IMR-90 (cell line): Measurements from ENCODE around the gene CACNA2D4. TPM values are rescaled to one million over a fixed set of nuclear protein-coding genes. Genes with fewer than 3 reads are reported as not detected.

Experiments
- ATAC-seq: fragments of 200-7000 bp; cut with Tn5 transposase; 2 replicates; pipeline ENCODE4 v1.9.1; 2020; ENCODE audit warnings: low read depth, mild to moderate bottlenecking, moderate library complexity
- BruUV-seq: library from RNA; stranded (reverse); fragments of 400-500 nt; replicated peaks from 2 replicates; lab custom pipeline; 2021; lab: Mats Ljungman, UMichigan
- CTCF ChIA-PET: fragments of 300-600 bp; formaldehyde crosslinking; extraction: SDS; loops from one replicate; lab custom pipeline; 2021; ENCODE audit warnings: antibody characterized with exemption; lab: Yijun Ruan, JAX
- POLR2A ChIA-PET: fragments of 300-600 bp; sonication (Branson Sonifier 250); formaldehyde crosslinking; loops from one replicate; lab custom pipeline; 2022; ENCODE audit warnings: antibody characterized with exemption; ENCODE audit not compliant: unreplicated experiment; lab: Charles Lee
- DNase-seq: peaks from one replicate; pipeline ENCODE4 v3.0.0; 2013
- H2AFZ ChIP-seq: replicated peaks from 2 replicates; pipeline ENCODE3; 2013; ENCODE audit warnings: low read length, mild to moderate bottlenecking; ENCODE audit not compliant: poor library complexity
- H2AK5ac ChIP-seq: 2 replicates; pipeline ENCODE4 v1.6.1; 2013; ENCODE audit warnings: low read depth, low read length, inconsistent platforms
- H2AK9ac ChIP-seq: replicated peaks from 2 replicates; pipeline ENCODE3; 2013; ENCODE audit warnings: mild to moderate bottlenecking, low read depth, low read length, moderate library complexity; ENCODE audit not compliant: poor library complexity
- H2BK120ac ChIP-seq: 2 replicates; pipeline ENCODE4 v1.6.1; 2013; ENCODE audit warnings: low read depth, low read length, inconsistent platforms
- H2BK15ac ChIP-seq: 3 replicates; pipeline ENCODE4 v1.6.1; 2013; ENCODE audit warnings: low read depth, low read length, inconsistent platforms
- H2BK20ac ChIP-seq: 2 replicates; pipeline ENCODE4 v1.6.1; 2013; ENCODE audit warnings: low read depth, mild to moderate bottlenecking, inconsistent platforms, low read length, moderate library complexity
- H2BK5ac ChIP-seq: 2 replicates; pipeline ENCODE4 v1.6.1; 2013; ENCODE audit warnings: mild to moderate bottlenecking, low read depth, low read length, inconsistent platforms; ENCODE audit not compliant: poor library complexity, severe bottlenecking
- H3K14ac ChIP-seq: replicated peaks from 2 replicates; pipeline ENCODE4 v1.6.1; 2013; ENCODE audit warnings: low read depth, low read length, inconsistent platforms
- H3K18ac ChIP-seq: 2 replicates; pipeline ENCODE4 v1.6.1; 2013; ENCODE audit warnings: low read depth, low read length, control low read depth
- H3K23ac ChIP-seq: 2 replicates; pipeline ENCODE4 v1.6.1; 2013; ENCODE audit warnings: low read depth, low read length, inconsistent platforms
- H3K27ac ChIP-seq: 2 replicates; pipeline ENCODE4 v1.5.1; 2013; ENCODE audit warnings: mild to moderate bottlenecking, control low read depth, low read length; ENCODE audit not compliant: insufficient read depth
- H3K27me3 ChIP-seq: 2 replicates; pipeline ENCODE4 v1.6.1; 2013; ENCODE audit warnings: low read length; ENCODE audit not compliant: control insufficient read depth, insufficient read depth
- H3K36me3 ChIP-seq: 2 replicates; pipeline ENCODE4 v1.6.1; 2013; ENCODE audit warnings: low read length, mixed read lengths; ENCODE audit not compliant: control insufficient read depth, insufficient read depth
- H3K4ac ChIP-seq: 2 replicates; pipeline ENCODE4 v1.6.1; 2013; ENCODE audit warnings: low read depth, low read length, inconsistent platforms
- H3K4me1 ChIP-seq: 2 replicates; pipeline ENCODE4 v1.6.1; 2013; ENCODE audit warnings: low read length, mixed read lengths; ENCODE audit not compliant: control insufficient read depth, insufficient read depth
- H3K4me2 ChIP-seq: 2 replicates; pipeline ENCODE4 v1.6.1; 2013; ENCODE audit warnings: low read depth, mild to moderate bottlenecking, control low read depth, low read length, moderate library complexity
- H3K4me3 ChIP-seq: 2 replicates; pipeline ENCODE4 v1.5.1; 2013; ENCODE audit warnings: low read depth, mild to moderate bottlenecking, control low read depth, low read length, moderate library complexity; ENCODE audit not compliant: insufficient read depth
- H3K56ac ChIP-seq: 2 replicates; pipeline ENCODE4 v1.6.1; 2013; ENCODE audit warnings: low read length, inconsistent platforms; ENCODE audit not compliant: insufficient read depth; ENCODE audit errors: extremely low read depth
- H3K79me1 ChIP-seq, 2 experiments: 2 replicates each; pipeline ENCODE4 v1.6.1; 2013; ENCODE audit warnings: low read length in 2 of 2, inconsistent platforms in 1 of 2, low read depth in 1 of 2
- H3K9ac ChIP-seq: 2 replicates; pipeline ENCODE4 v1.6.1; 2013; ENCODE audit warnings: low read depth, low read length, control low read depth
- H3K9me1 ChIP-seq: 2 replicates; pipeline ENCODE4 v1.6.1; 2013; ENCODE audit warnings: low read length, inconsistent platforms; ENCODE audit not compliant: insufficient read depth
- H3K9me3 ChIP-seq: 2 replicates; pipeline ENCODE4 v1.6.1; 2013; ENCODE audit warnings: low read length; ENCODE audit not compliant: control insufficient read depth, insufficient read depth
- H4K20me1 ChIP-seq: 2 replicates; pipeline ENCODE4 v1.6.1; 2013; ENCODE audit warnings: low read length, inconsistent platforms; ENCODE audit not compliant: insufficient read depth
- H4K5ac ChIP-seq: 2 replicates; pipeline ENCODE4 v1.6.1; 2013; ENCODE audit warnings: mild to moderate bottlenecking, low read depth, low read length, control low read depth
- H4K8ac ChIP-seq, 2 experiments: 2 replicates each; pipeline ENCODE4 v1.6.1; 2013; ENCODE audit warnings: low read depth in 2 of 2, low read length in 2 of 2, control low read depth in 1 of 2, inconsistent platforms in 1 of 2
- H4K91ac ChIP-seq: 2 replicates; pipeline ENCODE4 v1.6.1; 2013; ENCODE audit warnings: low read depth, low read length, inconsistent platforms; ENCODE audit not compliant: insufficient read depth
- CEBPB ChIP-seq: IDR thresholded peaks from 2 replicates; pipeline ENCODE4 v1.6.1; 2012; ENCODE audit warnings: low read depth, low read length, improper control_type of control experiment
- CHD1 ChIP-seq: IDR thresholded peaks from 2 replicates; pipeline ENCODE4 v1.6.1; 2012; ENCODE audit warnings: low read depth, low read length, improper control_type of control experiment
- MAFK ChIP-seq: IDR thresholded peaks from 2 replicates; pipeline ENCODE4 v1.6.1; 2012; ENCODE audit warnings: low read depth, low read length, improper control_type of control experiment
- MAZ ChIP-seq: IDR thresholded peaks from 2 replicates; pipeline ENCODE4 v1.6.1; 2012; ENCODE audit warnings: low read depth, mild to moderate bottlenecking, low read length, improper control_type of control experiment, moderate library complexity, borderline replicate concordance
- MXI1 ChIP-seq: IDR thresholded peaks from 2 replicates; pipeline ENCODE4 v1.6.1; 2012; ENCODE audit warnings: low read depth, mild to moderate bottlenecking, low read length, moderate library complexity, borderline replicate concordance
- POLR2A ChIP-seq: IDR thresholded peaks from 2 replicates; pipeline ENCODE4 v1.6.1; 2012; ENCODE audit warnings: mild to moderate bottlenecking, low read depth, low read length
- RAD21 ChIP-seq: IDR thresholded peaks from 2 replicates; pipeline ENCODE4 v1.6.1; 2012; ENCODE audit warnings: low read length, improper control_type of control experiment
- RCOR1 ChIP-seq: IDR thresholded peaks from 2 replicates; pipeline ENCODE4 v1.6.1; 2012; ENCODE audit warnings: mild to moderate bottlenecking, low read length, improper control_type of control experiment; ENCODE audit not compliant: insufficient replicate concordance
- WGBS, 2 experiments: methylation state at CpG; one replicate each; pipeline versions ENCODE4 v1.1.5 to v1.1.7; 2013; ENCODE audit warnings: missing lambda C conversion rate in 2 of 2; ENCODE audit not compliant: insufficient read length in 1 of 2; ENCODE audit errors: extremely low coverage in 2 of 2; 5-methylcytosine and 5-hydroxymethylcytosine counted together
- dilution Hi-C: fragments of 300-500 bp; cut with HindIII; formaldehyde crosslinking; loops from one replicate; pipeline ENCODE4 v1.14.3; 2018; ENCODE audit warnings: low sequenced_read_pairs; ENCODE audit not compliant: unreplicated experiment
- in situ Hi-C: fragments of 300-500 bp; cut with MboI; formaldehyde crosslinking; loops from 3 replicates; pipeline ENCODE4 v1.14.3; 2019; ENCODE audit warnings: low sequenced_read_pairs, inconsistent platforms, mixed read lengths
- intact Hi-C: fragments of 100-400 bp; cut with micrococcal nuclease; formaldehyde crosslinking; loops from 2 replicates; pipeline ENCODE4 v1.10.0; 2022
- polyA plus RNA-seq, 3 experiments: library from polyadenylated mRNA; depleted of rRNA; stranded (reverse); fragments of >200 nt; gene quantifications; 2 replicates each; pipeline ENCODE4 v1.2.3, GENCODE V29; 2012; ENCODE audit warnings: low replicate concordance in 1 of 3
- total RNA-seq: library from RNA; depleted of rRNA; stranded (reverse); fragments of >200 nt; gene quantifications from 2 replicates; pipeline ENCODE4 v1.2.3, GENCODE V29; 2012
- TF ChIP-seq, protein P1 (sequence below): fragments of 150-350 bp; IDR thresholded peaks from 2 replicates; pipeline ENCODE4 v1.6.1; 2016; ENCODE audit warnings: low read depth, mild to moderate bottlenecking, low read length, moderate library complexity, borderline replicate concordance
- TF ChIP-seq, protein P2 (sequence below): conservative IDR thresholded peaks from 2 replicates; pipeline ENCODE4 v1.5.1; 2012; ENCODE audit warnings: mild to moderate bottlenecking, low read depth, low read length, improper control_type of control experiment
- TF ChIP-seq, protein P3 (sequence below): fragments of 150-350 bp; IDR thresholded peaks from 2 replicates; pipeline ENCODE4 v1.6.1; 2017; ENCODE audit warnings: mild to moderate bottlenecking, antibody characterized with exemption, low read length, low read depth

CACNA2D4 gene
- total and polyA plus RNA-seq, 2 of the 4 experiments (the other 2 are of a cell fraction): 0.18 to 0.22 TPM

DNA sequence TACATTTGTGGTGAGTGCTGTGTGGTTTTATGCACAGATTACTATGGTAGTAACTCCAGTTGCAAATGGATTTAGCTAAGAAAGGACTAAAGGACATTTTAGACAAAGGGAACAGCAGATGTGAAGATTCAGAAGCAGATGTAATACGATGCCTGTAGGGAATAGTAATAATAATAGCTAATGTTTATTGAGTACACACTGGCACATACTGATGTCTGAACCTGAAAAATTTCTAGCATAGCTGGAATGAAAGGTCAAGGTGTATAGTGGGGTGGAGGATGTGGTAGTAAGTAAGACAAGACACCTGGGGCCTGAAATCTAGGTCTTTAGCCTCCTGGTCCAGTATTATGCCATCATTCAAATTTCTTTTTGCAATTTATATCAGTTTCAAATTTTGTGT is 152.3 kb downstream of the CACNA2D4 start:
- POLR2A ChIA-PET: no interaction called here
- DNase-seq (no peak), ATAC-seq (no peak)
- H2BK20ac ChIP-seq: no peak overlapping the region
- CTCF ChIA-PET: interaction anchor here (0.6 kb wide), 1 partner anchor 68 kb away, joined by 7 read pairs; no protein-coding TSS in a partner anchor
- no peak overlapping the region for H3K4me3 ChIP-seq
- peaks cover 6% of the 10 kb centered on the region for H3K4me1 ChIP-seq
- no peak overlapping the region for H2BK5ac ChIP-seq
- H3K79me1 ChIP-seq: peaks cover 22 to 42% of the 10 kb centered on the region in 2 experiments
- H2AK5ac ChIP-seq: no peak overlapping the region
- TF ChIP-seq, protein P1, sequence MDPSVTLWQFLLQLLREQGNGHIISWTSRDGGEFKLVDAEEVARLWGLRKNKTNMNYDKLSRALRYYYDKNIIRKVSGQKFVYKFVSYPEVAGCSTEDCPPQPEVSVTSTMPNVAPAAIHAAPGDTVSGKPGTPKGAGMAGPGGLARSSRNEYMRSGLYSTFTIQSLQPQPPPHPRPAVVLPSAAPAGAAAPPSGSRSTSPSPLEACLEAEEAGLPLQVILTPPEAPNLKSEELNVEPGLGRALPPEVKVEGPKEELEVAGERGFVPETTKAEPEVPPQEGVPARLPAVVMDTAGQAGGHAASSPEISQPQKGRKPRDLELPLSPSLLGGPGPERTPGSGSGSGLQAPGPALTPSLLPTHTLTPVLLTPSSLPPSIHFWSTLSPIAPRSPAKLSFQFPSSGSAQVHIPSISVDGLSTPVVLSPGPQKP: no peak
- TF ChIP-seq, protein P2, sequence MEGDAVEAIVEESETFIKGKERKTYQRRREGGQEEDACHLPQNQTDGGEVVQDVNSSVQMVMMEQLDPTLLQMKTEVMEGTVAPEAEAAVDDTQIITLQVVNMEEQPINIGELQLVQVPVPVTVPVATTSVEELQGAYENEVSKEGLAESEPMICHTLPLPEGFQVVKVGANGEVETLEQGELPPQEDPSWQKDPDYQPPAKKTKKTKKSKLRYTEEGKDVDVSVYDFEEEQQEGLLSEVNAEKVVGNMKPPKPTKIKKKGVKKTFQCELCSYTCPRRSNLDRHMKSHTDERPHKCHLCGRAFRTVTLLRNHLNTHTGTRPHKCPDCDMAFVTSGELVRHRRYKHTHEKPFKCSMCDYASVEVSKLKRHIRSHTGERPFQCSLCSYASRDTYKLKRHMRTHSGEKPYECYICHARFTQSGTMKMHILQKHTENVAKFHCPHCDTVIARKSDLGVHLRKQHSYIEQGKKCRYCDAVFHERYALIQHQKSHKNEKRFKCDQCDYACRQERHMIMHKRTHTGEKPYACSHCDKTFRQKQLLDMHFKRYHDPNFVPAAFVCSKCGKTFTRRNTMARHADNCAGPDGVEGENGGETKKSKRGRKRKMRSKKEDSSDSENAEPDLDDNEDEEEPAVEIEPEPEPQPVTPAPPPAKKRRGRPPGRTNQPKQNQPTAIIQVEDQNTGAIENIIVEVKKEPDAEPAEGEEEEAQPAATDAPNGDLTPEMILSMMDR: no peak
- TF ChIP-seq MAFK (no peak), CEBPB (no peak), RCOR1 (no peak), RAD21 (no peak), CHD1 (no peak), MXI1 (no peak), MAZ (no peak), POLR2A (no peak)
- TF ChIP-seq, protein P3, sequence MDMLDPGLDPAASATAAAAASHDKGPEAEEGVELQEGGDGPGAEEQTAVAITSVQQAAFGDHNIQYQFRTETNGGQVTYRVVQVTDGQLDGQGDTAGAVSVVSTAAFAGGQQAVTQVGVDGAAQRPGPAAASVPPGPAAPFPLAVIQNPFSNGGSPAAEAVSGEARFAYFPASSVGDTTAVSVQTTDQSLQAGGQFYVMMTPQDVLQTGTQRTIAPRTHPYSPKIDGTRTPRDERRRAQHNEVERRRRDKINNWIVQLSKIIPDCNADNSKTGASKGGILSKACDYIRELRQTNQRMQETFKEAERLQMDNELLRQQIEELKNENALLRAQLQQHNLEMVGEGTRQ: no peak
- H3K9me3 ChIP-seq: no peaks in the 10 kb centered on the region
- H3K27me3 ChIP-seq: no peaks in the 10 kb centered on the region
- H4K91ac ChIP-seq: no peak overlapping the region
- no peak overlapping the region for H3K27ac ChIP-seq
- H2BK120ac ChIP-seq: no peak overlapping the region
- H3K14ac ChIP-seq: no peak overlapping the region
- no peak overlapping the region for H3K56ac ChIP-seq
- H3K9ac ChIP-seq: no peak overlapping the region
- no peak overlapping the region for H3K18ac ChIP-seq
- no peak overlapping the region for H2AFZ ChIP-seq
- peaks cover 4% of the 10 kb centered on the region; the same call in 1 of the 2 replicates for H4K20me1 ChIP-seq
- no peak overlapping the region for H4K8ac ChIP-seq
- no peak overlapping the region for H4K5ac ChIP-seq
- in situ Hi-C loops (no loop called here), intact Hi-C loops (no loop called here), dilution Hi-C loops (no loop called here)
- H3K36me3 ChIP-seq: no peaks in the 10 kb centered on the region; the same call in 1 of the 2 replicates
- no peak overlapping the region for H3K4me2 ChIP-seq
- H3K23ac ChIP-seq: no peak overlapping the region
- WGBS, 2 experiments: no CpG with 5 or more reads among the region's 1 CpG
- no peak overlapping the region for H2AK9ac ChIP-seq
- no peak overlapping the region for H2BK15ac ChIP-seq
- BruUV-seq: no TSS peak
- H3K9me1 ChIP-seq: peaks cover 9% of the 10 kb centered on the region; the same call in 1 of the 2 replicates
- no peak overlapping the region for H3K4ac ChIP-seq
